ENCODE data around the gene MYO5A. TPM values are rescaled to one million over a fixed set of nuclear protein-coding genes. Genes with fewer than 3 reads are reported as not detected.

The MYO5A gene
- total and polyA plus RNA-seq, 2 donors (not counting 1 experiment from before 2014, with no cell fraction given), result 12.2 to 44.4 TPM

GRCh38 chr15:52495125-52495524, 33.6 kb downstream of the MYO5A start:
- Mint-ChIP-seq H3K27me3 (no peaks in the 10 kb centered on the region), H3K4me3 (no peak overlapping the region), H3K4me1 (peaks cover 35% of the 10 kb centered on the region), H3K9me3 (ENCODE audit: insufficient read depth) (no peaks in the 10 kb centered on the region), H3K27ac (no peak overlapping the region)
- no peaks in the 10 kb centered on the region for H3K9me3 ChIP-seq (ENCODE audit: control extremely low read depth in 1 of 3, control insufficient read depth in 2 of 3, insufficient read depth in 1 of 3, low read length in 2 of 3)
- ATAC-seq (ENCODE audit: low read depth) (no peak), DNase-seq (no peak)
- TF ChIP-seq EZH2 (IDR thresholded peaks at IDR 0.05; ENCODE audit: borderline replicate concordance, insufficient read depth, low read depth, low read length, poor library complexity, severe bottlenecking), result no peak
- TF ChIP-seq CTCF (IDR thresholded peaks at IDR 0.05), result no peak
- no peak overlapping the region for H3K4me2 ChIP-seq (replicated peaks; ENCODE audit: low read depth, low read length, poor library complexity, severe bottlenecking)
- ChIA-PET POLR2A (no interaction called here), CTCF (interaction anchor here (1.3 to 1.8 kb wide), 2 partner anchors 13 to 29 kb away, joined by 4 to 8 read pairs; no protein-coding TSS in a partner anchor)
- H3K27me3 ChIP-seq (replicated peaks in 1 of 4; ENCODE audit: control extremely low read depth in 1 of 4, control insufficient read depth in 3 of 4, insufficient read depth in 4 of 4, low read length in 3 of 4), result no peaks in the 10 kb centered on the region
- H2AFZ ChIP-seq (ENCODE audit: insufficient read depth, low read depth, low read length, poor library complexity, severe bottlenecking), result no peak overlapping the region
- no peaks in the 10 kb centered on the region for H3K36me3 ChIP-seq (replicated peaks in 1 of 2; ENCODE audit: control extremely low read depth in 1 of 2, control insufficient read depth in 1 of 2, extremely low read depth in 1 of 2, insufficient read depth in 2 of 2, low read length in 1 of 2)
- H3K4me1 ChIP-seq (ENCODE audit: control insufficient read depth in 2 of 2, insufficient read depth in 2 of 2, low read length in 2 of 2), result peaks cover 7 to 10% of the 10 kb centered on the region in 2 donors
- peaks cover 94% of the 10 kb centered on the region for H3K79me2 ChIP-seq (ENCODE audit: control insufficient read depth, insufficient read depth, low read length)
- H3K4me3 ChIP-seq (ENCODE audit: control extremely low read depth in 1 of 5, extremely low read depth in 1 of 5, insufficient read depth in 1 of 5, low read depth in 2 of 5, low read length in 4 of 5), result no peak overlapping the region
- H3K27ac ChIP-seq (ENCODE audit: low read length in 2 of 2), result no peak overlapping the region
- intact Hi-C loops (cut with micrococcal nuclease), result no loop called here
- H3K9ac ChIP-seq (ENCODE audit: low read length), result no peak overlapping the region
- peaks cover 26% of the 10 kb centered on the region for H4K20me1 ChIP-seq (ENCODE audit: control insufficient read depth, insufficient read depth, low read length, poor library complexity, severe bottlenecking)

- Histone ChIP-seq H3K4me3 (ENCODE audit: control extremely low read depth in 1 of 5, extremely low read depth in 1 of 5, insufficient read depth in 1 of 5, low read depth in 2 of 5, low read length in 4 of 5) (no peak overlapping the region), H3K27me3 (replicated peaks in 1 of 4; ENCODE audit: control extremely low read depth in 1 of 4, control insufficient read depth in 3 of 4, insufficient read depth in 4 of 4, low read length in 3 of 4) (no peaks in the 10 kb centered on the region), H3K79me2 (ENCODE audit: control insufficient read depth, insufficient read depth, low read length) (peaks cover 93% of the 10 kb centered on the region), H4K20me1 (ENCODE audit: control insufficient read depth, insufficient read depth, low read length, poor library complexity, severe bottlenecking) (peaks cover 35% of the 10 kb centered on the region), H3K27ac (ENCODE audit: low read length in 2 of 2) (no peak overlapping the region), H3K9me3 (ENCODE audit: control extremely low read depth in 1 of 3, control insufficient read depth in 2 of 3, insufficient read depth in 1 of 3, low read length in 2 of 3) (no peaks in the 10 kb centered on the region), H2AFZ (ENCODE audit: insufficient read depth, low read depth, low read length, poor library complexity, severe bottlenecking) (no peak overlapping the region), H3K36me3 (replicated peaks in 1 of 2; ENCODE audit: control extremely low read depth in 1 of 2, control insufficient read depth in 1 of 2, extremely low read depth in 1 of 2, insufficient read depth in 2 of 2, low read length in 1 of 2) (no peaks in the 10 kb centered on the region), H3K9ac (ENCODE audit: low read length) (no peak overlapping the region), H3K4me2 (replicated peaks; ENCODE audit: low read depth, low read length, poor library complexity, severe bottlenecking) (no peak overlapping the region), H3K4me1 (ENCODE audit: control insufficient read depth in 2 of 2, insufficient read depth in 2 of 2, low read length in 2 of 2) (peaks cover 7 to 10% of the 10 kb centered on the region in 2 donors)
- Mint-ChIP-seq H3K4me1 (peaks cover 35% of the 10 kb centered on the region), H3K9me3 (ENCODE audit: insufficient read depth) (no peaks in the 10 kb centered on the region), H3K4me3 (no peak overlapping the region), H3K27me3 (no peaks in the 10 kb centered on the region), H3K27ac (no peak overlapping the region)
- DNase-seq (no peak), ATAC-seq (ENCODE audit: low read depth) (no peak)
- WGBS (ENCODE audit: insufficient coverage), result no CpG with 5 or more reads among the region's 3 CpGs
- POLR2A ChIA-PET, result no interaction called here
- CTCF ChIA-PET, result interaction anchor here (1.9 kb wide), 1 partner anchor 28 kb away, joined by 4 read pairs; no protein-coding TSS in a partner anchor
- TF ChIP-seq EZH2 (IDR thresholded peaks at IDR 0.05; ENCODE audit: borderline replicate concordance, insufficient read depth, low read depth, low read length, poor library complexity, severe bottlenecking), result no peak
- no peak for TF ChIP-seq CTCF (IDR thresholded peaks at IDR 0.05)
- intact Hi-C loops (cut with micrococcal nuclease), result no loop called here
Observed at GRCh38 chr15:52493968-52494367, 34.7 kb downstream of the MYO5A start.

Data from B cell (primary cell).